Thyroid gland (tissue), 4 donors: ENCODE results near the gene STRN3.
"Not testable (repeated sequence)": the region's sequence is repeated elsewhere in the genome, so short reads cannot be mapped to it uniquely, and the experiment has no call there.

Experiments
- POLR2A ChIP-seq, 2 donors: fragments of 450-650 bp; IDR thresholded peaks; one replicate each; pipeline ENCODE4 v1.6.1; 2017; ENCODE audit warnings: antibody characterized with exemption in 2 of 2, mild to moderate bottlenecking in 2 of 2, moderate library complexity in 1 of 2
- TF ChIP-seq, protein P1 (sequence below), 6 experiments: fragments of 200-600 bp in 3 of 6; fragments of 450-650 bp in 3 of 6; sonication (generic) in 3 of 6; IDR thresholded peaks; one replicate each; pipeline ENCODE4 v1.5.1; 2016 to 2019; ENCODE audit warnings: antibody characterized with exemption in 6 of 6, mild to moderate bottlenecking in 2 of 6, inconsistent platforms in 1 of 6, moderate library complexity in 1 of 6

DNA sequence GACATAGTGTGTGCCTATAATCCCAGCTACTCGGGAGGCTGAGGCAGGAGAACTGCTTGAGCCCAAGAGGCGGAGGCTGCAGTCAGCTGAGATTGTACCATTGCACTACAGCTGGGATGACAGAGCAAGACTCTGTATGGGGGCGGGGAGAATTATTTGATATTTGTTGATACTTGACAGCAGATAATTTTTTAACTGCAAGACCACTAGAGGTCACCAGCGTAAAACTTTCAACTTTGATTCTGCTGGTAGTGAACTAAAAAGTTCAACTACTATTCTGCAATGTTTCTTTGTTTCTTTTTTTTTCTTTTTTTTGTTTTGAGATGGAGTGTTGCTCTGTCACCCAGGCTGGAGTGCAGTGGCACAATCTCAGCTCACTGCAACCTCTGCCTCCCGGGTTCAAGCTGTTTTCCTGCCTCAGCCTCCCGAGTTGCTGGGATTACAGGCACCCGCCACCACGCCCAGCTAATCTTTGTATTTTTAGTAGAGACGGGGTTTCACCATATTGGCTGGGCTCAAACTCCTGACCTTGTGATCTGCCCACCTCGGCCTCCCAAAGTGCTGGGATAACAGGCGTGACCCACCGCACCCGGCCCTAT is 46.0 kb downstream of the STRN3 start:
- not testable (repeated sequence) for TF ChIP-seq POLR2A (IDR thresholded peaks at IDR 0.05)
- TF ChIP-seq, protein P1, sequence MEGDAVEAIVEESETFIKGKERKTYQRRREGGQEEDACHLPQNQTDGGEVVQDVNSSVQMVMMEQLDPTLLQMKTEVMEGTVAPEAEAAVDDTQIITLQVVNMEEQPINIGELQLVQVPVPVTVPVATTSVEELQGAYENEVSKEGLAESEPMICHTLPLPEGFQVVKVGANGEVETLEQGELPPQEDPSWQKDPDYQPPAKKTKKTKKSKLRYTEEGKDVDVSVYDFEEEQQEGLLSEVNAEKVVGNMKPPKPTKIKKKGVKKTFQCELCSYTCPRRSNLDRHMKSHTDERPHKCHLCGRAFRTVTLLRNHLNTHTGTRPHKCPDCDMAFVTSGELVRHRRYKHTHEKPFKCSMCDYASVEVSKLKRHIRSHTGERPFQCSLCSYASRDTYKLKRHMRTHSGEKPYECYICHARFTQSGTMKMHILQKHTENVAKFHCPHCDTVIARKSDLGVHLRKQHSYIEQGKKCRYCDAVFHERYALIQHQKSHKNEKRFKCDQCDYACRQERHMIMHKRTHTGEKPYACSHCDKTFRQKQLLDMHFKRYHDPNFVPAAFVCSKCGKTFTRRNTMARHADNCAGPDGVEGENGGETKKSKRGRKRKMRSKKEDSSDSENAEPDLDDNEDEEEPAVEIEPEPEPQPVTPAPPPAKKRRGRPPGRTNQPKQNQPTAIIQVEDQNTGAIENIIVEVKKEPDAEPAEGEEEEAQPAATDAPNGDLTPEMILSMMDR (IDR thresholded peaks at IDR 0.05) = peak; percentile 16 to 83 (median 51)
